ENCODE results near the gene SLC17A3.

Gene SLC17A3

DNA sequence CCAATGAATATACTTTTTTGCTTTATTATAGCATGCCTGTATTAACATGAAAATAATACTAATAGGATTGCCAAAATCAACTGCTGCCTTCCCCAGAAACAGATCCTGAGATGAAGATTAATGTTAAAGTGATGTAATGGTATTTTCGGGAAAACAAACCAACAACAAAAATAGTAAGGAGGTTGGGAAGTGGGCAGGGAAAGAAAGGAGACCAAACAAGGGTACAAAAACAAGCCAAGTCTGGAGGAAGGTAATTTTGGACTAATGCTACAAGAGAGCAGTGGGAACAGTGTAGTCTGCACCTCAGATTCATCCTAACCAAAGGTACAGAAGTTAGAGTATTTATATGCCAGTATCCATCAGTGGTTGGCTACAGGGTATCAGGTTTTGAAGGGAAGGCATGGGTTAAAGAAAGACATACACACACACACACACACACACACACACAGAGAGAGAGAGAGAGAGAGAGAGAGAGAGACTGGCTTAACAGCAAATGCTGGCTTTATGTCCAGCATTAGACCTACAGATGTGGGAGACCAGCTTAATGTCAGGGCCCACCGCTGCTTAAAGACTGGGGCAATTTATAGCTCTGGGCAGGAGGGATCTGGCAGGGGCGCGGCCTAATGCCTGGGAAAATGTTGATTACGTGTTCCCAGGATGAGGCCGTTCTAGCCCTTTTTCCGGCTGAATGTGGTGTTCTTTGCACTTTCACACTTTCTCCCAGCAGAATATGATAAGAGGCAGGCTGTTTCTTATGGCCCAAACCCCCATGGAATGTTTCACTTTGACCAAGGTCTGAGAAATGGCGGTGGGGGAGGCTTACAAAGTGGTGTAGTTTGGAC, 38.4 kb downstream of the SLC17A3 start:
- TF ChIP-seq ZNF274 (IDR thresholded peaks at IDR 0.05; ENCODE audit: low read depth, low read length): no peak
- no peak overlapping the region for H3K4me3 ChIP-seq (ENCODE audit: low read length)

- no peak overlapping the region for H3K4me3 ChIP-seq (ENCODE audit: low read length)
- TF ChIP-seq ZNF274 (IDR thresholded peaks at IDR 0.05; ENCODE audit: low read depth, low read length): no peak
Observed at GRCh38 chr6:25834950-25835349, 39.1 kb downstream of the SLC17A3 start.

DNA sequence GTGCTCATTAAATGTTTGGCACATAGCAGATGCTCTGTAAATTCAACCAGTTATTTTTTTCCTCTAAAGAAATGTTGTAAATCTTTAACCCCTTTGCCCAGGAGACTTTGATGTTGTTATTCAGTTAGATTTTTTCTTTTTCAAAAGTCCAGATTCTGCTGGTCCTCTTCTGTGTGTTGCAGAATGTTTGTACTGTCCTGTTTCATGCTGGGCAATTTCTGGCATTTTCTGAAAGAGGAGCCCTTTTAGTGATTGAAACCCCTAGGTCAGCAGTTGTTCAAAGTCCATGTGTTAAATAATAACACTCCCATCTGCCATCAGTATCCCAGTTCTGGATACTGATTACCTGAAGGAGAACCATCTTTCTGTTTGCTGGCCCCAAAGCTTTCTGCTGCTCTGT, 40.9 kb downstream of the SLC17A3 start:
- TF ChIP-seq ZNF274 (IDR thresholded peaks at IDR 0.05; ENCODE audit: low read depth, low read length): no peak
- H3K4me3 ChIP-seq (ENCODE audit: low read length): no peak overlapping the region

- no peak overlapping the region for H3K4me3 ChIP-seq (ENCODE audit: low read length)
Observed at GRCh38 chr6:25832670-25833069, 41.4 kb downstream of the SLC17A3 start.

GRCh38 chr6:25832307-25832662, 41.8 kb downstream of the SLC17A3 start:
- H3K4me3 ChIP-seq (ENCODE audit: low read length): no peak overlapping the region
- no peak for TF ChIP-seq ZNF274 (IDR thresholded peaks at IDR 0.05; ENCODE audit: low read depth, low read length)

More at GRCh38 chr6:25832670-25833069, 41.4 kb downstream of the SLC17A3 start:
- TF ChIP-seq ZNF274 (IDR thresholded peaks at IDR 0.05; ENCODE audit: low read depth, low read length): no peak

- no peak for TF ChIP-seq ZNF274 (IDR thresholded peaks at IDR 0.05; ENCODE audit: low read depth, low read length)
- no peak within 1 kb of the TSS for H3K4me3 ChIP-seq (ENCODE audit: low read length)
Observed at GRCh38 chr6:25831532-25832306, 42.3 kb downstream of the SLC17A3 start, which contains the start of gene SLC17A1. Gene SLC17A1, minus strand, starts transcription at chr6:25832052. Its CDS starts 1,495 bp downstream, at chr6:25830557.

GRCh38 chr6:25830458-25830857, 43.6 kb downstream of the SLC17A3 start:
- no peak overlapping the region for H3K4me3 ChIP-seq (ENCODE audit: low read length)
- TF ChIP-seq ZNF274 (IDR thresholded peaks at IDR 0.05; ENCODE audit: low read depth, low read length): no peak

GRCh38 chr6:25829375-25829774, 44.7 kb downstream of the SLC17A3 start:
- H3K4me3 ChIP-seq (ENCODE audit: low read length): no peak overlapping the region
- TF ChIP-seq ZNF274 (IDR thresholded peaks at IDR 0.05; ENCODE audit: low read depth, low read length): no peak

DNA sequence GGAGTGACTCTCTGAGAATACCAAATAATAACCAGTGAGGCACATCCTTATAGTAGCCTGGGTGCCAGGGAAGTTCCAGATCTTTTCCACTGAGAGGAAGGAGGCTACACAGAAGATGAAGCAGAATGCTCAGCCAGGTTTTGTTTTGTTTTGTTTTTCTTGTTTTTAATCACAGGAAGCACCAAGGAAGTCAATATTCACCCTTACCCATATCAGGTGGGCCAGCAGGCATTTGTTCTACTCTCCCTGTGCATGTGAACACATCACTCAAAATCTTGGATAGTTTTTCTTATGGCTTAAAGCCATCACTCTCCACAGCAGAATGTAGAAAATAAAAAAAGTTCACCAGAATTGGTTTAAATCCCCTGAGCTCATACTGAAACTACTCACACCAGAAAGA, 52.7 kb downstream of the SLC17A3 start:
- no peak overlapping the region for H3K4me3 ChIP-seq (ENCODE audit: low read length)
- TF ChIP-seq ZNF274 (IDR thresholded peaks at IDR 0.05; ENCODE audit: low read depth, low read length): no peak

DNA sequence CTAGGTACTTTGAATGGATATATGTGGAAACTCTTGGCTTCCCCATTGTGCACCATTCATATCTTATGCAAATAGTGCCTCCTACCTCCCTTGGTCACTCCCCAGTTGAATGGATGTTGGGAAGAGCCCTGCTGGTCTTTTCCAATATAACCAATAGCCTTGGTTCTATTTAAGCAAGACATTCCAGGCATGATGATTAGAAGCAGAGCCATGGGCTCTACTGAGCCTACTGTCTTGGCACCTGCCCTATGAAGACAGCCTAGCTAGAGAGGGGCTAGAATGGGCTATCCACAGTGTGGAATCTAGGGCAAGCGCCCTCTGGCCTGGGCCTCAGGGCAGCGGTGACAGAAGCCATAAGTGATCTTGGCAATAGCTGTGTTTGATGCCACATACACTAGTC, 57.8 kb downstream of the SLC17A3 start:
- TF ChIP-seq ZNF274 (IDR thresholded peaks at IDR 0.05; ENCODE audit: low read depth, low read length): no peak
- H3K4me3 ChIP-seq (ENCODE audit: low read length): no peak overlapping the region

DNA sequence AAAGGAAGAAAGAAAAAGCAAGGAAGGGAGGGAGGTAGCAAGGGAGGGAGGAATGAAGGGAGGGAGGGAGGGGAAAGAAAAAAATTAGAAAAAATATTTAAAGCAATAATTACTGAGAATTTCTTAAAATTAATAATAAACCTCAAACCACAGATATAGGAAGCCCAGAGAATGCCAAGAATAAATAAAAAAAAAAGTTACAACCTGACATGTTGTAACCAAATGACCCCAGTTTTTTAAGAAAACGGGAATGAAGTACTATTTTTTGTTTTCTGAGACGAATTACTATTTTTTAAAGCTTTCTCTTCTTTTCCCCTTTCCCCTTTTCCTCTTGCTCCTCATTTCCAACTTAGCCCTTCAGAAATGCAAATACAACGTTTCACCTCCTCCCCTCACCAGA, 58.8 kb downstream of the SLC17A3 start:
- no peak for TF ChIP-seq ZNF274 (IDR thresholded peaks at IDR 0.05; ENCODE audit: low read depth, low read length)
- H3K4me3 ChIP-seq (ENCODE audit: low read length): no peak overlapping the region

GRCh38 chr6:25804804-25805203, 69.2 kb downstream of the SLC17A3 start:
- no peak for TF ChIP-seq ZNF274 (IDR thresholded peaks at IDR 0.05; ENCODE audit: low read depth, low read length)
- H3K4me3 ChIP-seq (ENCODE audit: low read length): no peak overlapping the region

DNA sequence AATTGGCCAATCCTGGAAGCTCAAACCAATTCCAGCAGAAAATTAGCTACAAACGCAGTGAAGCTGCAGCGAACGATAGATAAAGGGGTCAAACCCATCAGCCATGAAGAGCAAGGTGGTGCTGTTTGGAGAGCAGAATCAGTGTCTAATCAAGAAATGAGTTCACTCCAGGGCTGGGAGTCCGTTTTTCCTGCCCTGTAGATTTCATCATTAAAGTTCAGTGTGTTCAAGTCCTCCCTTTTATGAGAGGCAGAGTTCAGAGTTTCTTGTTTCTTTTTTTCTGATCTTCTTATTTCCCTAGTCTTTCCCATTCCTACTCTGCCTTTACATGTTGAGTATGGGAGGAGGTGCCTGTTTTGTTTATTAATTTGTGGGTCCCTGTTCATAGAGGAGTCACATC, 72.6 kb downstream of the SLC17A3 start:
- no peak for TF ChIP-seq ZNF274 (IDR thresholded peaks at IDR 0.05; ENCODE audit: low read depth, low read length)

More for the DNA sequence above, 72.6 kb downstream of the SLC17A3 start:
- H3K4me3 ChIP-seq (ENCODE audit: low read length): no peak overlapping the region
